Astrocyte of the spinal cord (primary cell): Measurements from ENCODE around the gene CLDN12.

Source experiments
- DNase-seq: peaks from one replicate; pipeline ENCODE4 v3.0.0; 2011; ENCODE audit warnings: low read depth, low spot score
- H3K4me3 ChIP-seq: 2 replicates; pipeline ENCODE4 v1.5.1; 2011; ENCODE audit warnings: low read depth, mild to moderate bottlenecking, low read length, moderate library complexity
- in situ Hi-C: cut with HindIII; loops from 2 replicates; pipeline ENCODE4 v1.10.0; 2017; ENCODE audit warnings: low sequenced_read_pairs
- TF ChIP-seq, protein P1 (sequence below): IDR thresholded peaks from 2 replicates; pipeline ENCODE4 v1.5.1; 2012; ENCODE audit warnings: low read depth, mild to moderate bottlenecking, low read length, inconsistent platforms

The CLDN12 gene

DNA sequence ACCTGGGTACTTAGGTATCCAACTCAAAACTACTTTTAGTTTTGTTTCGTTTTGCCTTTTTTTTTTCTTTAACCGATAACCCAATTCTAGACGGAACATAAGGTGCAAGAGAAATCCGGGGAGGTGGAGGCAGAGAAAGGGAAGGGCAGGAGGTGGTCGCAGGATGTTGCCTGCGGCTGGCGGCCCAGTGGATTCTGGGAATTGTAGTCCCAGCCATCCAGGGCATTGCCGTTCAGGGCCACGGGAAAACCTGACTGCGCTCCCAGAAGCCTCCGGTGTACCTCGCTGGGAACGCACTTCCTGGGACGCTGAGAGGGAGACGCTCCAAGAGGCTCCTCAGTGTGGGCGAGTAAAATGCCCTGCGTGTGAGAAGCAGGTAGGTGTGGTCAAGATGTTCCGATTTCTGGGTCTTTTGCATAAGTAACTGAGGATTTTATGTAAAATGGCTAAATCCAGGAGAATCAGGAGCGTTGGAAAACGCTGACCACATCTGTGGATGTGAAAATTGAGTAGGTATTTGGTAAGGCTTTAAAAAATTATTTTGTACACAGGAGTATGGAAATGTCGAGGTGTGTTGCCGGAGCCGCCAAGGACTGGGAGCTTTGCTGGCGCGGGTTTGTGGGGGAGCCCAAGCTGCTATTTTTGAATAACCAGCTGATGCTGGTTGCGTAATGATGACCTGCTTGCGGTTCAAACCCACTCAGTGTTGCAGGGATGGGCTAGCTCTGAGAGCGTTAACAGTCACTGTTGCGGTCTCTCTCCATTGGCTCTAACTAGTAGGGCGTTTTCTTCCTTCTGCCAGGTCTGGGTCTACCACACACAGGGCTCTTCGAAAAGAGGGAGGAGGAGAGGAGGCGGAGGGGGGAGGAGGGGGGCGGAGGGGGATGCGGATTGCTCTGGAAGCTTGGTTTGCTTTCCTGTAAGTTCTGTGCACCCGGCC is at the start of gene CLDN12:
TSS of gene CLDN12 (plus strand) at position 288 of the 940 bp plus-strand sequence. CDS start 9,216 bp downstream, outside the sequence.
- peak; percentile 98 for DNase-seq
- peak within 1 kb of the TSS; percentile 97 for H3K4me3 ChIP-seq
- TF ChIP-seq, protein P1, sequence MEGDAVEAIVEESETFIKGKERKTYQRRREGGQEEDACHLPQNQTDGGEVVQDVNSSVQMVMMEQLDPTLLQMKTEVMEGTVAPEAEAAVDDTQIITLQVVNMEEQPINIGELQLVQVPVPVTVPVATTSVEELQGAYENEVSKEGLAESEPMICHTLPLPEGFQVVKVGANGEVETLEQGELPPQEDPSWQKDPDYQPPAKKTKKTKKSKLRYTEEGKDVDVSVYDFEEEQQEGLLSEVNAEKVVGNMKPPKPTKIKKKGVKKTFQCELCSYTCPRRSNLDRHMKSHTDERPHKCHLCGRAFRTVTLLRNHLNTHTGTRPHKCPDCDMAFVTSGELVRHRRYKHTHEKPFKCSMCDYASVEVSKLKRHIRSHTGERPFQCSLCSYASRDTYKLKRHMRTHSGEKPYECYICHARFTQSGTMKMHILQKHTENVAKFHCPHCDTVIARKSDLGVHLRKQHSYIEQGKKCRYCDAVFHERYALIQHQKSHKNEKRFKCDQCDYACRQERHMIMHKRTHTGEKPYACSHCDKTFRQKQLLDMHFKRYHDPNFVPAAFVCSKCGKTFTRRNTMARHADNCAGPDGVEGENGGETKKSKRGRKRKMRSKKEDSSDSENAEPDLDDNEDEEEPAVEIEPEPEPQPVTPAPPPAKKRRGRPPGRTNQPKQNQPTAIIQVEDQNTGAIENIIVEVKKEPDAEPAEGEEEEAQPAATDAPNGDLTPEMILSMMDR, result no peak
- in situ Hi-C loops, result no loop called here

DNA sequence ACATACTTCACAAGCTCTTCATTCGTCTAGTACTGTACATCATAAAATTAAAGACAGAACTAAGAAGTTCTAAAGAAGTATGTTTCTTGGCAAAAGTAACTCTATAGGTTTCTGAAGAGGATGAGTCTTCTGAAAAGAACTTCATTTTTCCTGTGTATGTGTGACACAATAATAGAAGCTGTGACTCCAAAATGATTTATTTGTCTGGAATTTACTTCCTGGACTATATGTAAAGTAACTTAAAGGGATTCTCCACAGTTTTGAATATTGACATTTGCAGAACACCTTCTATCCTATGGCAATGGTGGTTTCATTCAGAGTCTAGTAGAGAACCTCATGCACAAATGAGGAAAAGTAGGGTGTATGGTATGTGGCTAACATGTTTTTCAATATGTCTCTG is 19.8 kb upstream of the CLDN12 start:
- no peak overlapping the region for H3K4me3 ChIP-seq
- TF ChIP-seq, protein P1, result no peak
- peak; percentile 55 for DNase-seq
- in situ Hi-C loops, result no loop called here

DNA sequence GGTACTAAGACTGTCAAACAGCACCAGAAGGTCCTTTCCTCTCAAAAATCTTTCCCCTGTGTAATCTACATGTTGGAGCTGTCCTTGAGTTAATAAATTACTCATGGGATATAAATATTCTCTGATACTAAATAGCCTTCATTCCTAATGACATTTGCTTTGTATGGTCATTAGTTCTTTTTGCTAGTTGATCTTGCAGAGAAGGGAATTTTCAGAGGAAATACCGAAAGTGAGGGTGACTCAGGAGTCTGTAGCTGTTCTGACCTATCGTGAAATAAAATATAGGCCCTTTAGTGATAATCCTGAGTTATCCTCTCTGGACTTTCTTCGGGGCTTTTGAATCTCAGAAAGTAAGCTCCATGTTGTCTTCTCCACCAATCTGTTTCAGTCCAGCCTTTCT is 19.4 kb upstream of the CLDN12 start:
- TF ChIP-seq, protein P1, result no peak
- H3K4me3 ChIP-seq, result no peak overlapping the region
- peak; percentile 52 for DNase-seq
- in situ Hi-C loops, result no loop called here

DNA sequence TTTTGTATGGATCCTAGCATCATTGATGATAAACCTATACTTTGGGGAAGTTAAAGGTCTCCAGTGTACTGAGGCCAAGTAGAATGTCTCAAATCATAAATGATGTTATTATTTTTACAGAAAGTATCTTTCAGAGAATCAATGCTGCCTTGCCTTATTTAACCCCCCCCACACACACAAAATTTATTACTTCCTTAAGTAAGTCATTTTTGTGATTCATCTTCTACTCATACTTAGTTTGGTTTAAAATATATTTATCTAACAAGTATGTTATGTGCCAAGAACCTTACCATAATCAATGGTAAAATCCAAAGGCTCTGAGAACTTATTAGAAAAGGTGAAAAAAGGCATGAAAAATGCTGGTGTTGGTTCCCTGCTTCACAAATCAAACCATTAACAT is 18.8 kb upstream of the CLDN12 start:
- no peak overlapping the region for H3K4me3 ChIP-seq
- in situ Hi-C loops, result no loop called here
- TF ChIP-seq, protein P1, result no peak
- DNase-seq, result peak; percentile 14

DNA sequence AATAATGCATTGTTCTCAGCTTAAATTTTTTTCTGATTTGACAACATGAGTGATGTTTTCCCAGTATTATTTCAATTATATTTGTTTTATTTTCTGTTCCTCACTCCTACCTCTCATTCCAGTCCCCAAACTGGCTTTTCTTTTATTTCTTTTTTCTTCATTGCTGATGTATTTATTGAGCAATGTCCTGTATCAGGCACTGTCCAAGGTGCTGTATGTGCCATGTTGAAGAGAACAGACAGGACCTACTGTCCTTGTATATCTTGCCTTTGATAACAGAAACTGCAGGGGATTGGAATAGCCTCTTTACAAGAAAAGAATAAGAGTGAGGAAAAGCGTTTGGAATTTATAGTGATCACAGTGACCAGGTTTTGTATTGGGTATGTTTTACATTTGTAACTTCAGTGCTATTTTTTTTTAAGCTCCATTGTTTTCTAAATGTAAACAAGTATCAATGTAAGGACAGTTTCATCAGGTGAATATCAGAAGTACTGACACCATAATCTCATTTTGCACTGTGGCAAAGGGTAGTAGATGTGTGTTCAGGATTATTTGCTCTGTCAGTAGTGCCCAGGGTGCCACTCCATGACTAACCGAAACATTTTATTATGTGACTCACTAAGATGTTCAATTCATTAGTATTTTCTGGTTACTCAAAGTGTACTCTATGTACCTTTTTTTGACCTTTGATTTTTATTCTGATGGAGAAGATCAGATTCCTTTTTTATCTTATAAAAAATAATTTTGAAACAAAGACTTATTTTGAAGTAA is 15.6 kb upstream of the CLDN12 start:
- H3K4me3 ChIP-seq, result no peak overlapping the region
- in situ Hi-C loops, result no loop called here

DNA sequence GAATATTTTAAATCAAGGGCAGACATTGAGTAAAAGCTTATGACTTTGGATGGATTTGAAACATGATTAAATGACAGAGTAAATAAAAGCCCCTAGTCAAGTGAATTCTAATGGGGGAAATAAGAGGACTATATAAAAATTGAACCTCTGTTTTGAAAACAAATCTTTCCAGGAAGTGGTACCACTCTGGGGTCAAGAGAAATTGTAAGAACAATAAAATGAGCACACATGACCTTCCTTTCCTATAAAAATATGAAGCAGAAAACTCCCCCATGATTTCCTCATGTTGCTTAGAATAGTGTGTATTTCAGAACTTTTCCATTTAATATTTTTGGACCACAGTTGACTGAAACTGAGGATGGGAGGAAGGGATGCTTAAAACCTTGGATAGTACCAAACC is 12.3 kb upstream of the CLDN12 start:
- DNase-seq, result no peak
- in situ Hi-C loops, result no loop called here
- no peak overlapping the region for H3K4me3 ChIP-seq
- TF ChIP-seq, protein P1, result no peak

More for the DNA sequence above, 15.6 kb upstream of the CLDN12 start:
- TF ChIP-seq, protein P1, result no peak
- DNase-seq, result no peak
